Mucosa of descending colon (tissue), 3 donors: ENCODE data around the gene SHISAL1. TPM values are rescaled to one million over a fixed set of nuclear protein-coding genes. Genes with fewer than 3 reads are reported as not detected.

ENCODE experiments used
- ATAC-seq: fragments of 200-7000 bp; cut with Tn5 transposase; one replicate; pipeline ENCODE4 v1.9.1; 2020; ENCODE audit warnings: mild to moderate bottlenecking, moderate library complexity
- DNase-seq, 3 donors: peaks; one replicate each; pipeline ENCODE4 v3.0.0-alpha.2; 2020
- H3K36me3 ChIP-seq: fragments of 200-600 bp; one replicate; pipeline ENCODE4 v1.8.0; 2021; ENCODE audit warnings: low read depth, mild to moderate bottlenecking
- H3K4me1 ChIP-seq: fragments of 200-600 bp; one replicate; pipeline ENCODE4 v1.8.0; 2021; ENCODE audit warnings: low read depth, mild to moderate bottlenecking
- H3K4me3 ChIP-seq: fragments of 200-600 bp; one replicate; pipeline ENCODE4 v1.8.0; 2021; ENCODE audit warnings: mild to moderate bottlenecking
- H3K9me3 ChIP-seq: fragments of 200-600 bp; one replicate; pipeline ENCODE4 v1.8.0; 2021; ENCODE audit warnings: mild to moderate bottlenecking
- intact Hi-C, 2 donors: fragments of 100-400 bp; cut with DNase I in 1 of 2; cut with micrococcal nuclease in 1 of 2; formaldehyde crosslinking; loops; one replicate each; pipeline versions ENCODE4 v1.11.0 to v1.11.1; 2022; cut with DNase I, micrococcal nuclease
- total RNA-seq, 3 donors: library from RNA; stranded (reverse); fragmentation: NEBNext Ultra II Directional in 2 of 3; extraction: Animal tissue kit (Norgen Biotek cat#: 25700) in 2 of 3; gene quantifications; one replicate each; pipeline versions ENCODE4 v1.2.1 to v1.2.4, GENCODE V29; 2021 to 2023
- TF ChIP-seq, protein P1 (sequence below): fragments of 200-600 bp; IDR thresholded peaks from one replicate; pipeline ENCODE4 v1.8.0; 2022; ENCODE audit warnings: antibody characterized with exemption, mild to moderate bottlenecking
- donor health status: DM: no; HTN: no; CAD: no; lungs with moderate emphysema.
- donor health status: DM: no; HTN: no; CAD: no.
- donor health status: DM: no; HTN: yes; CAD: no.

The SHISAL1 gene
- total RNA-seq, 3 donors from 2014 or later, result 0.38 to 34.3 (median 1.1) TPM

DNA sequence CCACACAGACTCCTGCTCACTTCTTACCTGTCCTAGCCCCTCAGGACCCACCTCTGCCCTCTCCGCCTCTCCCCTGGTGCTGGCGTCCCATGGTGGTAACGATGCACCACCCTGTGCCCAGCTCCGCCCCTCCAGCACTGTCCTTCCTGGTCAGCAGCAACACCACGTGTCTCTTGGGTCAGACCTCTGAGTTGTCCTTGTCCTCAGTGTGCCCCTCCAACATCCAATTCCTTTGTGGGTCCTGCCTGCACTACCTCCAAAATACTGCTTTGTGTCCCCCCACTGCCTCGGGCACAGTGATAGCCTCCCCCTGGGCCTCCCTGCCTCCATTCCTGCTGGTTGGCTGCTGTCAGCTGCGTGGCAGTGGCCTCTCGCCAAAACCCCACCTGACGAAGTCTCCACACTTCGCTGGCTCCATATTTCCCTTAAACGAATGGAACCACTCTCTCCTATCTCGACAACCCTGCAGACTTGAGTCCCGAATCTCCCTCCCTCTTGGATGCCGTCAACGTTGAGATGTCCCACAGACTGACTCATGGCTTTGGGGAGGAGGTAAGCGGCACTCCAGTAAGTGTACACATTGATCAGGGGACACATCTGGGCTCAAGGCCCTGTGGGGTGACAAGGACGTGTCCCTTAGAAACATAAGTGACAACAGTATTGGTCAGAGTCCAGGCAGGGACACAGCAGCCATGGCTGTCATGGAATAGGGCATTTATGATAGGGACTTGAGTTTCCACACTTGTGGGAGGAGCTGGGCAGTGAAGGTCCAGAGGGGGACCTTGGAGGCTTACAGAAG lies 42.8 kb downstream of the SHISAL1 start:
- Histone ChIP-seq H3K36me3 (no peaks in the 10 kb centered on the region), H3K9me3 (no peaks in the 10 kb centered on the region), H3K4me1 (no peaks in the 10 kb centered on the region), H3K4me3 (no peak overlapping the region)
- DNase-seq (peak in 1 of 3 donors; percentile 17), ATAC-seq (no peak)
- intact Hi-C loops, result no loop called here
- TF ChIP-seq, protein P1, sequence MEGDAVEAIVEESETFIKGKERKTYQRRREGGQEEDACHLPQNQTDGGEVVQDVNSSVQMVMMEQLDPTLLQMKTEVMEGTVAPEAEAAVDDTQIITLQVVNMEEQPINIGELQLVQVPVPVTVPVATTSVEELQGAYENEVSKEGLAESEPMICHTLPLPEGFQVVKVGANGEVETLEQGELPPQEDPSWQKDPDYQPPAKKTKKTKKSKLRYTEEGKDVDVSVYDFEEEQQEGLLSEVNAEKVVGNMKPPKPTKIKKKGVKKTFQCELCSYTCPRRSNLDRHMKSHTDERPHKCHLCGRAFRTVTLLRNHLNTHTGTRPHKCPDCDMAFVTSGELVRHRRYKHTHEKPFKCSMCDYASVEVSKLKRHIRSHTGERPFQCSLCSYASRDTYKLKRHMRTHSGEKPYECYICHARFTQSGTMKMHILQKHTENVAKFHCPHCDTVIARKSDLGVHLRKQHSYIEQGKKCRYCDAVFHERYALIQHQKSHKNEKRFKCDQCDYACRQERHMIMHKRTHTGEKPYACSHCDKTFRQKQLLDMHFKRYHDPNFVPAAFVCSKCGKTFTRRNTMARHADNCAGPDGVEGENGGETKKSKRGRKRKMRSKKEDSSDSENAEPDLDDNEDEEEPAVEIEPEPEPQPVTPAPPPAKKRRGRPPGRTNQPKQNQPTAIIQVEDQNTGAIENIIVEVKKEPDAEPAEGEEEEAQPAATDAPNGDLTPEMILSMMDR, result no peak

DNA sequence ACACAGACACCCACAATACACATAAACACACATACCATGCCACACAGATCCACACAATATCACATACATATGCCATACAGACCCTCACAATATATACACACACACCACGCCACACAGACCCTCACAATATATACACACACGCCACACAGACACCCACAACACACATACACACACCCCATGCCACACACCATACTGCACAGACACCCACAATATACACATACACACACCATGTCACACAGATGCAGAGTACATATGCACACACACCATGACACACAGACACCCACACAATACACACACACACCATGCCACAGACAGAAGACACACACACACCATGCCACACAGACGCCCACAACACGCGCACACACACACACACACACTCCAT lies 43.6 kb downstream of the SHISAL1 start:
- no peaks in the 10 kb centered on the region for H3K9me3 ChIP-seq
- no peak overlapping the region for H3K4me3 ChIP-seq
- DNase-seq (no peak), ATAC-seq (no peak)
- TF ChIP-seq, protein P1, result no peak
- no peaks in the 10 kb centered on the region for H3K4me1 ChIP-seq
- intact Hi-C loops, result no loop called here
- no peaks in the 10 kb centered on the region for H3K36me3 ChIP-seq

DNA sequence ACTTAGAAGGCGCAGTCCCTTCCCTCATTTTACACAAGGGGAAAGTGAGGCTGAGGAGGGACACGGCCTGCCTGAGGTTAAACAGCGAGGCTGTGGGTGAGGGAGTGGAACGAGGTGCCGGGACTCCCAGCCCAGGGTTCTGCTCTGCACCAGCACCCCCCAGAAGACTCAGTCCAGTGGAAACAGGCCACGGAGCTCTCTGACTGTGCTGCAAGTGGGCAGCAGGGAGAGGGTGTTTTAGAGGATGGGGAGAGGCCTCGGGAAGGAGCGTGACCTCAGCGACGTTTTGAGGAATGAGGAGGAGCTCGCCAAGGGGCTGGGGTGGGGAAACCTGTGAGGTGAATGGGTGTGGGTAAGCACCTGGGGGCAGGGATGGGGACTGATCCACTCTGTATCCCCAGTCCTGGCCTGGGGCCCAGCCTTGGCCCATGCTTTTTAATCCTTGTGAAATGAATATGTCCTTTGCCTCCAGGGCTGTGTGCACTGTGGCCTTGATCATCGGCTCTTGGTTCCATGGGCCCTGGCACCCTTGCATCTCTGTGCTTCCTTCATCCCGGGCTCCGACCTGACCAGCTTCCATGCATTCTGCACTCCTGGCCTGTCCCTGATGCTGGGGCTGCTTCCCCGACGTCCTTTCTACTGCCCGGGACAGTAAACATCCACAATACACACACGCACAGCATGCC lies 44.2 kb downstream of the SHISAL1 start:
- TF ChIP-seq, protein P1, result no peak
- ATAC-seq (no peak), DNase-seq (peak in 1 of 3 donors; percentile 8)
- intact Hi-C loops, result no loop called here
- Histone ChIP-seq H3K9me3 (no peaks in the 10 kb centered on the region), H3K4me3 (no peak overlapping the region), H3K4me1 (no peaks in the 10 kb centered on the region), H3K36me3 (no peaks in the 10 kb centered on the region)

DNA sequence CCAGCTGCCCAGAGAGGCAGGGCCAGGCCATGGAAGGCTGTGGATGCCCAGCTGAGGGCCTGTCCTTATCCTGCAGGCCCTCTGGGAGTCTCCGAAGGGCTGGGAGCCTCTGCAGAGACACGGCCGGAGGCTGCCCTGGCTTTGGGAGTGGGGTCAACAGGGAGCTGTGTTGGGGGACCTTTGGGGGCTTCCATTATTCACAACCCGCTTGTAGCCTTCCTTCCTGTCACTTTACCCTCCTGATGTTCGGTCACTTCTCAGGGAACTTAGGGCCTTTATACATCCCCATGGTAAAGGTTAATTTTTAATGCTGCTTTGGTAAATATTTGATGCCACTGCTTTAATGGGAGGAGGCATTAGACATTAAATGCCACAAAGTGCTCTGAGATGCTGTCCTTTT lies 44.9 kb downstream of the SHISAL1 start:
- TF ChIP-seq, protein P1, result no peak
- ATAC-seq, result no peak
- peak in 1 of 3 donors; percentile 14 for DNase-seq
- Histone ChIP-seq H3K9me3 (no peaks in the 10 kb centered on the region), H3K4me3 (no peak overlapping the region), H3K4me1 (no peaks in the 10 kb centered on the region), H3K36me3 (no peaks in the 10 kb centered on the region)
- intact Hi-C loops, result no loop called here

DNA sequence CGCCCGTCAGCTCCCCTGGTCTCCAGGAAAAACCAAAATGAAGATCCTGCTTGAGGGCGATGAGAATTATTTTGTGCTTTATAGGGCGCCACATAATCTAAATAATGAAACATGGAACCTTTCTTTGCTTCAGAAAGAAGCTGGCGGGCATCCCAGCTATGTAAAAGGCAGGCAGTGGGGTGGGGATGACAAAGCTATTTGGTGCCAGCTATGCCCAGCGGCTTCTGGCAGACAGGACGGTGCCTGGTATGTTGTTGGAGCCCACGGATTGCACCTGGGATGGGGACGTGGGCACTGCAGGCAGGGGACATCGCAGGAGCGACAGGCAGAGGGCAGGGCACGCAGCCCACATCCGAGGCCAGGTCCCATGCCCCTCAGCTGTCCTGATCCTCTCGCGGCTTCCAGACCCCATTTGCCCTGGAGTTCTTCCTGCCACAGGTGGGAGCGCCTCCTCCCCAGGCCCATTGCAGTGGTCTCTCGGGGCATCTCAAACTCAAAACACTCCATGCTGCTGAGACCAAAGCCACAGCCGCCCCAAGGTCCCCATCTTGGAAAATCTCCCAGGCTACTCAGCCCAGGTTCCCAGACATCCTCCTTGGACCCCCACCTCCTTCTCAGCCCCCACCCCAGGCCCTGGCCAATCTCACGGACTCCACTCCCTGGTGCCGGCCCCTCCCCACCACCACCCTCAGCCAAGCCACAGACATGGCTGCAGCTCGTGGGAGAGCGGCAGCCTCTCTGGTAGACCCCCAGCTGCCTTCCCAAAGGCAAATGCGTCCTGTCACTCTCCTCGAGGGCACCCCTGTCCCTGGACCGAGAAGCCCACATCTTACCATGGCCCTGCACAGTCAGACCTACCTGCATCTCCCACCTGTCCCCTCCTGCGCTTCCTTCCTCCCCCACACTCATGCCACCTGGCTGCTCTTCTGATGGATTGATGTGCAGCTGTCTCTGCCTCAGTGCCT lies 45.7 kb downstream of the SHISAL1 start:
- H3K4me3 ChIP-seq, result no peak overlapping the region
- DNase-seq (no peak), ATAC-seq (no peak)
- no peaks in the 10 kb centered on the region for H3K36me3 ChIP-seq
- TF ChIP-seq, protein P1, result no peak
- intact Hi-C loops, result no loop called here
- H3K4me1 ChIP-seq, result no peaks in the 10 kb centered on the region
- no peaks in the 10 kb centered on the region for H3K9me3 ChIP-seq
